ENCODE results near the gene TANGO2.

Gene TANGO2

DNA sequence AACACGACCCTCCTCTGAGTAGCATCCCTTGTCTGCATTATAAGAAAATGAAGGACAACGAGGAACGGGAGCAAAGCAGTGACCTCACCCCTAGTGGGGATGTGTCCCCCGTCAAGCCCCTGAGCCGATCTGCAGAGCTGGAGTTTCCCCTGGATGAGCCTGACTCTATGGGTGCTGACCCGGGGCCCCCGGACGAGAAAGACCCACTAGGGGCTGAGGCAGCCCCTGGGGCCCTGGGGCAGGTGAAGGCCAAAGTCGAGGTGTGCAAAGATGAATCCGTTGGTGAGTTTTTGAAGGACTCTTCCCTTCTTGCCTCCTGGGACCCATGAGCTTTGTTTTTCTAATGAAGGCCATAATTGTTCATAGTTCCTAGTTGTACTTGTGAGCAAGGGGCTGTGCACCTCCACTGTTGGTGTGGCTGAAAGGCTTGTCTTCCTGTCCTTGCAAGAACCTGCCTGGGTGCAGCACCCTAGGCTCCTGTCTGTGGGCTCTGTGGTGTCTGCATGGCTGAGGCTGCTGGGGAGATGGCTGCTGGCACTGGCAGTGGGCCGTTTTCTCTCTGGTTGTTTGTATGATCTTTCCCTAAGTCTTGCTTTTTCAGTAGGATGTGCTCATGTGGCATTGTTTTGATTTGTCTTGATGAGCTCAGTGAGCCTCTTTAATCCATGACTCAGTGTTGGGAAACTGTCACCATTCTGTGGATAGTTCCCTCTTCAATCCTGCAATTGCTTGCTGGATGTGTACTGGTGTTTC, 69.2 kb downstream of the TANGO2 start:
- Histone ChIP-seq H3K27ac (ENCODE audit: low read depth, low read length, poor library complexity, severe bottlenecking) (no peak overlapping the region), H3K4me3 (ENCODE audit: low read depth, low read length, poor library complexity, severe bottlenecking) (no peak overlapping the region), H4K20me1 (ENCODE audit: insufficient read depth, low read length) (no peaks in the 10 kb centered on the region), H3K4me1 (ENCODE audit: insufficient read depth, low read length, severe bottlenecking) (peaks cover 2% of the 10 kb centered on the region), H3K27me3 (ENCODE audit: insufficient read depth, low read length) (no peaks in the 10 kb centered on the region), H3K79me2 (ENCODE audit: insufficient read depth, low read length) (peaks cover 5% of the 10 kb centered on the region; the same call in 1 of the 2 replicates), H3K36me3 (ENCODE audit: insufficient read depth, low read length) (peaks cover 99% of the 10 kb centered on the region), H3F3A (ENCODE audit: insufficient read depth, low read length) (no peaks in the 10 kb centered on the region), H2AFZ (ENCODE audit: low read length) (no peak overlapping the region), H3K9me2 (ENCODE audit: low read depth, low read length) (no peaks in the 10 kb centered on the region), H3K9ac (ENCODE audit: low read length) (no peak overlapping the region), H3K4me2 (ENCODE audit: low read length) (no peak overlapping the region), H3K9me3 (ENCODE audit: low read length) (no peaks in the 10 kb centered on the region)
- TF ChIP-seq, protein P1, sequence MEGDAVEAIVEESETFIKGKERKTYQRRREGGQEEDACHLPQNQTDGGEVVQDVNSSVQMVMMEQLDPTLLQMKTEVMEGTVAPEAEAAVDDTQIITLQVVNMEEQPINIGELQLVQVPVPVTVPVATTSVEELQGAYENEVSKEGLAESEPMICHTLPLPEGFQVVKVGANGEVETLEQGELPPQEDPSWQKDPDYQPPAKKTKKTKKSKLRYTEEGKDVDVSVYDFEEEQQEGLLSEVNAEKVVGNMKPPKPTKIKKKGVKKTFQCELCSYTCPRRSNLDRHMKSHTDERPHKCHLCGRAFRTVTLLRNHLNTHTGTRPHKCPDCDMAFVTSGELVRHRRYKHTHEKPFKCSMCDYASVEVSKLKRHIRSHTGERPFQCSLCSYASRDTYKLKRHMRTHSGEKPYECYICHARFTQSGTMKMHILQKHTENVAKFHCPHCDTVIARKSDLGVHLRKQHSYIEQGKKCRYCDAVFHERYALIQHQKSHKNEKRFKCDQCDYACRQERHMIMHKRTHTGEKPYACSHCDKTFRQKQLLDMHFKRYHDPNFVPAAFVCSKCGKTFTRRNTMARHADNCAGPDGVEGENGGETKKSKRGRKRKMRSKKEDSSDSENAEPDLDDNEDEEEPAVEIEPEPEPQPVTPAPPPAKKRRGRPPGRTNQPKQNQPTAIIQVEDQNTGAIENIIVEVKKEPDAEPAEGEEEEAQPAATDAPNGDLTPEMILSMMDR (IDR thresholded peaks at IDR 0.05; ENCODE audit: low read length): no peak
- no peak for TF ChIP-seq EZH2 (IDR thresholded peaks at IDR 0.05; ENCODE audit: borderline replicate concordance, low read length)

DNA sequence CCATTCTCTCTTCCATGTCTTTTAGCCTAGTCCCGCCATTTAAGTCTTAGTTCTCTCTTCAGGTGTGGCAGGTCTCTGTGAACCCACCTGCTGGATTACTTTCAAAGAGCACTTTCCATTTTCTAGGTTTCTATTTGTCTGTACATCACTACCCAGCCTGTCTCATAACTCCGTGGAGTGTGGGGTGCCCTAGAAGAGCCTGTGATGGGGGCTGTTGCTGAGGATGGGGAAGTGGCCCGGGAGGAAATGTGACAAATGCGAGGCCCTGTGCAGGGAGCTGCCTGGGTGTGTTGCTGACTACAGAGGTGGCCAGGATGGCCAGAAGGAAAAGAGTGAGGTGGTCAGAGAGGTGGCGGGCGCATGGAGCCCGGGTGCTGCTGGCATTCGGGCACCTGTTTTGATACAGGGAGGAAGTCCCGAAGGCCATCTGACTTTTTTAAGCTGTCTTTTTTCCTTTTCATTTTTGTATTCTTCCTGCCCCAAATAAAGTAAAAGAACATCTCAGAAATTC, 69.9 kb downstream of the TANGO2 start:
- H3K27ac ChIP-seq (ENCODE audit: low read depth, low read length, poor library complexity, severe bottlenecking): no peak overlapping the region

DNA sequence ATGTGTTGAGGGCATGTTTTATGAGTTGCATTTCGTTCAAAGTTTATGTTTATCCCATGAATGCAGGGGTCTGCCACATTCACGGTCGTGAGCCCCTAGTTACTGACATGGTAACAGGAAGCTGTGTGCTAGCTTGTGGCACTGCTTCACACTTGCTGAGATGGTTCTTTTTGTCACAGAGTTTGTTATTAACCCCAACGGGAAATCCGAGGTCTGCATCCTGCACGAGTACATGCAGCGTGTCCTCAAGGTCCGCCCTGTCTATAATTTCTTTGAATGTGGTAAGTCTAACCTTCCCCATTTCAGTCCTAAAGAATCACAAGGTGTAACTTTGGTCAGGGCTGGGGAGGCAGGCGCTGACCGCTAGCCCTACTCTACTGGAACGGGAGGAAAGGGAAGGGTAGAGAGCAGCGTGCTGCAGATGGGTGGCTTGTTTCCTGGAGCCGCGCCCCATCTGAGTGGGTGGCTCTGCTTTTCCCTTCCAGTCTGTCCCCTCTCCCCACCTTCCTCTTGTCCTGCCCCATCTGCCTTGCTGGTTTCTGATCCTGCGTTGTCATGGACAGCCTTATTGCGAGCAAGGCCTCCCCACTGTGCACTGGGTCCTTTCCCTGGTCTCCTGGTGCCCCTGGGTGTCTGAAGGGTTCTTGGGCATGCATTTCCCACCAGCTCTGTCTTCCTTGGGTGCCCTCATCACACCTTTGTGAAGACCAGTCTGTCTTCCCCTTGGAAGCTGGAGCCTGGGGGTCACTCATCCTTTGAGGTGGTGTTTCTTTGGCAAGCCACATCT, 71.0 kb downstream of the TANGO2 start:
- no peaks in the 10 kb centered on the region for H3K79me2 ChIP-seq (ENCODE audit: insufficient read depth, low read length)
- no peaks in the 10 kb centered on the region for H4K20me1 ChIP-seq (ENCODE audit: insufficient read depth, low read length)
- no peak overlapping the region for H3K27ac ChIP-seq (ENCODE audit: low read depth, low read length, poor library complexity, severe bottlenecking)
- H3K4me2 ChIP-seq (ENCODE audit: low read length): no peak overlapping the region
- H3K9me3 ChIP-seq (ENCODE audit: low read length): no peaks in the 10 kb centered on the region
- no peaks in the 10 kb centered on the region for H3F3A ChIP-seq (ENCODE audit: insufficient read depth, low read length)
- TF ChIP-seq EZH2 (IDR thresholded peaks at IDR 0.05; ENCODE audit: borderline replicate concordance, low read length): no peak
- TF ChIP-seq, protein P1 (IDR thresholded peaks at IDR 0.05; ENCODE audit: low read length): no peak
- peaks cover 99% of the 10 kb centered on the region for H3K36me3 ChIP-seq (ENCODE audit: insufficient read depth, low read length)
- no peak overlapping the region for H2AFZ ChIP-seq (ENCODE audit: low read length)
- no peaks in the 10 kb centered on the region for H3K9me2 ChIP-seq (ENCODE audit: low read depth, low read length)
- H3K27me3 ChIP-seq (ENCODE audit: insufficient read depth, low read length): no peaks in the 10 kb centered on the region
- H3K9ac ChIP-seq (ENCODE audit: low read length): no peak overlapping the region
- H3K4me3 ChIP-seq (ENCODE audit: low read depth, low read length, poor library complexity, severe bottlenecking): no peak overlapping the region
- H3K4me1 ChIP-seq (ENCODE audit: insufficient read depth, low read length, severe bottlenecking): no peaks in the 10 kb centered on the region

More for the DNA sequence above, 69.9 kb downstream of the TANGO2 start:
- Histone ChIP-seq H3K4me1 (ENCODE audit: insufficient read depth, low read length, severe bottlenecking) (no peaks in the 10 kb centered on the region), H2AFZ (ENCODE audit: low read length) (no peak overlapping the region), H3F3A (ENCODE audit: insufficient read depth, low read length) (no peaks in the 10 kb centered on the region), H3K9me2 (ENCODE audit: low read depth, low read length) (no peaks in the 10 kb centered on the region), H4K20me1 (ENCODE audit: insufficient read depth, low read length) (no peaks in the 10 kb centered on the region), H3K4me2 (ENCODE audit: low read length) (no peak overlapping the region), H3K9ac (ENCODE audit: low read length) (no peak overlapping the region), H3K27me3 (ENCODE audit: insufficient read depth, low read length) (no peaks in the 10 kb centered on the region), H3K4me3 (ENCODE audit: low read depth, low read length, poor library complexity, severe bottlenecking) (no peak overlapping the region), H3K36me3 (ENCODE audit: insufficient read depth, low read length) (peaks cover 99% of the 10 kb centered on the region), H3K9me3 (ENCODE audit: low read length) (no peaks in the 10 kb centered on the region), H3K79me2 (ENCODE audit: insufficient read depth, low read length) (no peaks in the 10 kb centered on the region)
- TF ChIP-seq, protein P1 (IDR thresholded peaks at IDR 0.05; ENCODE audit: low read length): no peak
- no peak for TF ChIP-seq EZH2 (IDR thresholded peaks at IDR 0.05; ENCODE audit: borderline replicate concordance, low read length)
